ENCODE results near the gene C4BPA.
A peak's percentile ranks its signal among the peaks of the same experiment; 100 is the strongest.

The C4BPA gene

GRCh38 chr1:207103892-207104373 lies at the start of gene C4BPA:
TSS of gene C4BPA (plus strand) at chr1:207104233. CDS start at chr1:207113026, 8,793 bp downstream.
- H3K9me3 Mint-ChIP-seq: peaks cover 3% of the 10 kb centered on the region
- H3K36me3 Mint-ChIP-seq (ENCODE audit: low read depth): peaks cover 3% of the 10 kb centered on the region
- H3K4me3 Mint-ChIP-seq: no peak within 1 kb of the TSS
- no peak within 1 kb of the TSS for H3K27ac Mint-ChIP-seq
- peaks cover 22% of the 10 kb centered on the region for H3K27me3 Mint-ChIP-seq
- H3K4me1 Mint-ChIP-seq (ENCODE audit: low read depth): no peaks in the 10 kb centered on the region
- DNase-seq: no peak

DNA sequence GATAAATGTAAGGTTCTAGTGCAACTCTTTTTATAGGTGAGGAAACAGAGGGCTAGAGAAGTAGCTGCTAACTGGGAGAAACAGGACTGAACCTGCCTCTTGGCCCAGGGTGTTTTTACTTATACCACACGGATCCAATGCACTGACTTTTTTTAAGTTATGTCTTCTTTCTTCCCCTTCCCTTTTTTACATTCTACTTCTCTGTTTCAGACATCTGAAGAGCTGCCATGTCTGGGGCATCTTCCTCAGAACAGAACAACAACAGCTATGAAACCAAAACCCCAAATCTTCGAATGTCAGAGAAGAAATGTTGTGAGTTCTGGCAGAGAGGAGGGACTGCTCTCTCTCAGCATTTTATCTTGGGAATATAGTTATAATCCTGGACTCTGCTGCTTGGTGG lies 49.5 kb upstream of the C4BPA start:
- peaks cover 34% of the 10 kb centered on the region for H3K4me1 Mint-ChIP-seq (ENCODE audit: low read depth)
- DNase-seq: no peak
- H3K4me3 Mint-ChIP-seq: no peak overlapping the region
- no peak overlapping the region for H3K27ac Mint-ChIP-seq
- peaks cover 20% of the 10 kb centered on the region for H3K36me3 Mint-ChIP-seq (ENCODE audit: low read depth)
- H3K9me3 Mint-ChIP-seq: no peaks in the 10 kb centered on the region
- no peaks in the 10 kb centered on the region for H3K27me3 Mint-ChIP-seq

DNA sequence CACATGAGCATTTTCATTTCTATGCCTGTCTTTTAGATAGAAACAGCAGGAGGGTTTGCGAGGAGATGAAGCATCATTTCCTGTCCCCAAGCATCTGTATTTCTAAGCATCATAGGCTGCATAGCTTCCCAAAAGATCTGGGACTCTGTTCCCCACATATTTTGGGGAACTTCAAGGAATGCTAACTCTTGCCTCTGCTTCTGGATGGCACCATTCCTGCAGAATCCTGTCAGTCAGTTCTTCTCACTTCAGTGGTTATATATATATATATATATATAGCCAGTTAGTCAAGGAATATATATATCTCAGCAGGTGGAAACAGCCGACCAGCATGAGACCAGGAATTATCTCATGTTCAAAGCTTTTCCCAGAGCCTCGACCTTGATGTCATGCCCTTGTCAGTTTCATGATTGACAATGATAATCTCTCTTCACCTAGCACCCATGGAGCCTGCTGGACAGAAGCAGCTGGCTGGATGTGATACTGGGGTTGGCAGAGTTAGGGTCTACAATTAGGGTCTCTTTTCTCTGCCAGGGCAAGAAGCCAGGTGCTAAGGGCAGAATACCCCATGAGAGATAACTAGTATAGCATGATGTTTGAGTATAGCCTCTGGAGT lies 48.5 kb upstream of the C4BPA start:
- Mint-ChIP-seq H3K4me3 (no peak overlapping the region), H3K9me3 (no peaks in the 10 kb centered on the region), H3K27ac (no peak overlapping the region), H3K36me3 (ENCODE audit: low read depth) (peaks cover 10% of the 10 kb centered on the region), H3K4me1 (ENCODE audit: low read depth) (peaks cover 29% of the 10 kb centered on the region), H3K27me3 (no peaks in the 10 kb centered on the region)
- DNase-seq: no peak

DNA sequence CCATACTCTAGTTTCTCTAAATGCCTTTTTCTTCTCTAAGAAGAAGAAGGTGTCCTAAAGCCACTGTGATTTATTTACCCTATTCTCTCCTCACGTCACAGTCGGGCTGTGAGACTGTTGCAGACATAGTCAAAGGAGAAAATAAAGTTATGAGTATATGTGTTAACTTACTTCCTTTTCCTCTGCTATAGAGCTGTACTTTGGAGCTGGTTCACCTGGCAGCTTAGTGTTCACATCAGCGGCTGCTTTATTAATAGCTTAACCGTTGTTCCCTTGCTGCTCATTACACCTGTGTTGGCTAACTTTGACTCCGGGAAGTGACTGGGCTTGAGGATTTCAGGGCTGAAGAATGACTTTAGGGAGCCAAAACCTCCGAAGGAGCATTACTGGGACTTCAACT lies 47.4 kb upstream of the C4BPA start:
- no peaks in the 10 kb centered on the region for H3K9me3 Mint-ChIP-seq
- no peak overlapping the region for H3K27ac Mint-ChIP-seq
- H3K36me3 Mint-ChIP-seq (ENCODE audit: low read depth): peaks cover 7% of the 10 kb centered on the region
- H3K4me3 Mint-ChIP-seq: no peak overlapping the region
- peaks cover 21% of the 10 kb centered on the region for H3K4me1 Mint-ChIP-seq (ENCODE audit: low read depth)
- H3K27me3 Mint-ChIP-seq: no peaks in the 10 kb centered on the region
- DNase-seq: no peak

GRCh38 chr1:207058252-207058651 lies 45.8 kb upstream of the C4BPA start:
- no peak for DNase-seq
- Mint-ChIP-seq H3K36me3 (ENCODE audit: low read depth) (peaks cover 11% of the 10 kb centered on the region), H3K27ac (no peak overlapping the region), H3K9me3 (no peaks in the 10 kb centered on the region), H3K4me1 (ENCODE audit: low read depth) (peaks cover 5% of the 10 kb centered on the region), H3K27me3 (no peaks in the 10 kb centered on the region), H3K4me3 (no peak overlapping the region)

GRCh38 chr1:207058878-207059867 lies 44.9 kb upstream of the C4BPA start:
- peaks cover 16% of the 10 kb centered on the region for H3K36me3 Mint-ChIP-seq (ENCODE audit: low read depth)
- no peak overlapping the region for H3K4me3 Mint-ChIP-seq
- H3K9me3 Mint-ChIP-seq: no peaks in the 10 kb centered on the region
- no peak for DNase-seq
- no peaks in the 10 kb centered on the region for H3K27me3 Mint-ChIP-seq
- no peak overlapping the region for H3K27ac Mint-ChIP-seq
- no peaks in the 10 kb centered on the region for H3K4me1 Mint-ChIP-seq (ENCODE audit: low read depth)

GRCh38 chr1:207059881-207060280 lies 44.2 kb upstream of the C4BPA start:
- H3K9me3 Mint-ChIP-seq: no peaks in the 10 kb centered on the region
- peaks cover 16% of the 10 kb centered on the region for H3K36me3 Mint-ChIP-seq (ENCODE audit: low read depth)
- H3K27ac Mint-ChIP-seq: no peak overlapping the region
- DNase-seq: no peak
- no peak overlapping the region for H3K4me3 Mint-ChIP-seq
- no peaks in the 10 kb centered on the region for H3K27me3 Mint-ChIP-seq
- H3K4me1 Mint-ChIP-seq (ENCODE audit: low read depth): no peaks in the 10 kb centered on the region

- H3K36me3 Mint-ChIP-seq (ENCODE audit: low read depth): peaks cover 19% of the 10 kb centered on the region
- no peaks in the 10 kb centered on the region for H3K27me3 Mint-ChIP-seq
- DNase-seq: no peak
- H3K9me3 Mint-ChIP-seq: no peaks in the 10 kb centered on the region
- no peaks in the 10 kb centered on the region for H3K4me1 Mint-ChIP-seq (ENCODE audit: low read depth)
- H3K4me3 Mint-ChIP-seq: no peak overlapping the region
- no peak overlapping the region for H3K27ac Mint-ChIP-seq
Observed at GRCh38 chr1:207060596-207060995, 43.4 kb upstream of the C4BPA start.

- Mint-ChIP-seq H3K36me3 (ENCODE audit: low read depth) (peaks cover 19% of the 10 kb centered on the region), H3K27ac (no peak overlapping the region), H3K9me3 (no peaks in the 10 kb centered on the region), H3K27me3 (no peaks in the 10 kb centered on the region), H3K4me3 (no peak overlapping the region), H3K4me1 (ENCODE audit: low read depth) (no peaks in the 10 kb centered on the region)
- DNase-seq: no peak
Observed at GRCh38 chr1:207062058-207062457, 42.0 kb upstream of the C4BPA start.

DNA sequence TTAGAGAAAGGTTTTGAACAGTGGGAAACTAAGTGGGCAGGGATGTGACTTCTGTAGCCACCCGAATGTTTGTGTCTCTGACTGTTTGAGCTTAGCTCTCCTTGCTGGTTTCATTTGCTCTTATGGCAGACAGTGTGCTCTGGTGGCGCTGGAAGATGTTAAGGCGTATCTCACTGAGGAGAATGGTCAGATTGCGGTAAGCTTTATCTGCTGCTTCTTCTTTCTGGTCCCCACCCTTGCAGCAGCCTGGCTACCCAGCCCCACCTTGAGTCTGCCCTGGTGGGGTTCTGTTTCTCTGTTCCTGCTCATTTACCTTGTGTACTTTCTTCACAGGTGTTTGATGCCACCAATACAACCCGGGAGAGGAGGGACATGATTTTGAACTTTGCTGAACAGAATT lies 41.0 kb upstream of the C4BPA start:
- Mint-ChIP-seq H3K4me1 (ENCODE audit: low read depth) (no peaks in the 10 kb centered on the region), H3K27me3 (no peaks in the 10 kb centered on the region), H3K36me3 (ENCODE audit: low read depth) (peaks cover 22% of the 10 kb centered on the region), H3K9me3 (no peaks in the 10 kb centered on the region), H3K27ac (no peak overlapping the region), H3K4me3 (no peak overlapping the region)
- no peak for DNase-seq

DNA sequence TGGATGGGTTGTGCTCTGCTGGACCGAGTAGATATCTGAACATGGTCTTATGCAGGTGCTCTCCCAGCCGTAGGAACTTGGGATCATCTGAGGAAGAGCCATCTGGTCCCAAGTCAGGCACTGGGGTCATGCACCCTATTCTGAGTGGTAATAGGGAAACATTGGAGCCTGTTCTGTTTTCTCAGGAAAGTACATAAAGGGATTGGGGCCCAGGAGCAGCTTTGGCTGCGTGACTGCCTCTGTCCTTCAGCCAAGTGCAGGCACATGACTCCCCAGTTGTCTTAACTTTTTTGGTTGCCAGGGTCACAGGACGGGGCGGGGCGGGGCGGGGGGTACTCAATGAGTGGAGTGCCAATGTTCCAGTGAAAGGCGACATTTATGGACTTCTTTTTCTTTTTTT lies 39.5 kb upstream of the C4BPA start:
- H3K36me3 Mint-ChIP-seq (ENCODE audit: low read depth): peaks cover 29% of the 10 kb centered on the region
- no peaks in the 10 kb centered on the region for H3K27me3 Mint-ChIP-seq
- no peak for DNase-seq
- H3K27ac Mint-ChIP-seq: no peak overlapping the region
- H3K9me3 Mint-ChIP-seq: no peaks in the 10 kb centered on the region
- no peak overlapping the region for H3K4me3 Mint-ChIP-seq
- peaks cover 7% of the 10 kb centered on the region for H3K4me1 Mint-ChIP-seq (ENCODE audit: low read depth)

DNA sequence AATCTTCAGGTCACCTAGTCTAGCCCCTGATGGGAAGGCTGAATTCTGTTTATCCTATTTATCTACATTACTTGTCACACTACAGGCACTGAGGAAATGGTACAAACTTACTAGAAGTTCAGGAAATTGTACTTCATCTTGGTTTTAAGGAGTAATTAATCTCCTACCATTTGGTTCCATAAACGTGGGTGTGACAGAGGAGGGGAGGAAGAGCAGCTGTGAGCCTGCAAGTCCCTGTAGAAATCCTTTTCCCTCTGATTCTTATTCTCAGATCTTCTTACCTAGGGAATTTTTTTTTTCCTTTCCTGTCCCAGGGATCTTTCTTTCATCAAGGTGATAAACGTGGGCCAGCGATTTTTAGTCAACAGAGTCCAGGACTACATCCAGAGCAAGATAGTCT lies 36.8 kb upstream of the C4BPA start:
- H3K36me3 Mint-ChIP-seq (ENCODE audit: low read depth): peaks cover 27% of the 10 kb centered on the region
- DNase-seq: no peak
- no peaks in the 10 kb centered on the region for H3K9me3 Mint-ChIP-seq
- H3K27me3 Mint-ChIP-seq: no peaks in the 10 kb centered on the region
- peaks cover 31% of the 10 kb centered on the region for H3K4me1 Mint-ChIP-seq (ENCODE audit: low read depth)
- H3K4me3 Mint-ChIP-seq: no peak overlapping the region
- H3K27ac Mint-ChIP-seq: no peak overlapping the region

GRCh38 chr1:207067665-207068064 lies 36.4 kb upstream of the C4BPA start:
- Mint-ChIP-seq H3K4me1 (ENCODE audit: low read depth) (peaks cover 31% of the 10 kb centered on the region), H3K36me3 (ENCODE audit: low read depth) (peaks cover 23% of the 10 kb centered on the region), H3K27me3 (no peaks in the 10 kb centered on the region), H3K4me3 (no peak overlapping the region), H3K9me3 (no peaks in the 10 kb centered on the region), H3K27ac (no peak overlapping the region)
- DNase-seq: no peak

DNA sequence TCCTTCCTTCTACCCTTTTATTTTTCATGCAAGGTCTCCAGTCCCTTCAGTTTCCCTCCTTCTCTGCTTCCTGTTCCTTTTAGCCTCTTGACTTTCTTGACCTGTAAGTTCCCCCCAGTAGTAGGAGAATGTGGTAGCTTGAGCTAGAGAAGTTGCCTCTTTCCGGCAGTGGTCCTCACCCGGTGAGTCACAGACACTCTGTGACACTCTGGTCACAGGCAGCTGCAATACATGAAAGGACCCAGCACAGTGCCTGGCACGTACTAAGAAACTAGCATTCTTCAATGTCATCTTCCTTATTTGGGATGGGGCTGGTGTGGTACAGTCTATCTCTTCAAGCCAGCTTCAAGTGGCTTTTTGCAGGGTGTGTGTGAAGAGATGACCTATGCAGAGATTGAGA lies 35.0 kb upstream of the C4BPA start:
- Mint-ChIP-seq H3K27ac (peak overlapping the region; percentile 57), H3K9me3 (no peaks in the 10 kb centered on the region), H3K4me1 (ENCODE audit: low read depth) (peaks cover 31% of the 10 kb centered on the region), H3K27me3 (no peaks in the 10 kb centered on the region), H3K36me3 (ENCODE audit: low read depth) (peaks cover 13% of the 10 kb centered on the region), H3K4me3 (no peak overlapping the region)
- DNase-seq: no peak

Data from activated T-cell treated with anti-CD3 and anti-CD28 coated beads, Interleukin-2, amount 50 U/mL, for 24 hours (primary cell).